ENCODE measurements around the gene PLXNB3.

The PLXNB3 gene

DNA sequence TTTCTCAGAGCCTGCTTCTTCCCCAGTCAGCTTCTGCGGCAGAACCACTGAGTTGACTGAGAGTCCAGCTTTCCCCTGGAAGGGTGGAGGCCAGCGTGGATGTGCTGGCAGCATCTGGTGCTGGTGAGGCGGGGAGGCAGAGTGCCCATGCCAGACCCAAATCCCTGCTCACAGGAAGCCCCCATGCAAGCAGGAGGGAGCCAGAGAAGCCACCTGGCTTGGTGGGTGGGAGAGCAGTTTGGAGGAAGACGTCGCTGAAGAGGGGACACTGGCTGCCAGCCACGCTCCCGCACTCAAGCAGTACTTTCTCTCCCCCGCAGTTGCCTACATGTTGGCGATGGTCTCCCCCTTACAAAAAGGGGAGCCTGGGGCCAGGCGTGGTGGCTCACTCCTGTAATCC is 60.3 kb downstream of the PLXNB3 start:
- CTCF ChIA-PET = no interaction called here
- POLR2A ChIA-PET = no interaction called here
- H3K4me1 ChIP-seq (ENCODE audit: control insufficient read depth, insufficient read depth, low read length) = no peaks in the 10 kb centered on the region

GRCh38 chrX:153825042-153825441 is 61.0 kb downstream of the PLXNB3 start:
- CTCF ChIA-PET = no interaction called here
- TF ChIP-seq IKZF3 (tag by site-specific recombination; IDR thresholded peaks at IDR 0.05) = no peak
- no peak for TF ChIP-seq ZNF658 (tag by site-specific recombination; IDR thresholded peaks at IDR 0.05)

More for the DNA sequence above, 60.3 kb downstream of the PLXNB3 start:
- H3K36me3 ChIP-seq (ENCODE audit: control insufficient read depth in 2 of 2, insufficient read depth in 1 of 2, low read length in 2 of 2) = no peaks in the 10 kb centered on the region
- TF ChIP-seq BCL11B (tag by site-specific recombination; IDR thresholded peaks at IDR 0.05; ENCODE audit: low read depth) = no peak
- no peak overlapping the region for H3K4me3 ChIP-seq (ENCODE audit: low read depth, low read length)
- H3K27ac ChIP-seq (ENCODE audit: extremely low read depth, low read depth, low read length) = no peak overlapping the region
- no peaks in the 10 kb centered on the region for H3K9me3 ChIP-seq (ENCODE audit: control insufficient read depth, insufficient read depth, low read depth, low read length)

More at GRCh38 chrX:153825042-153825441, 61.0 kb downstream of the PLXNB3 start:
- Histone ChIP-seq H3K36me3 (ENCODE audit: control insufficient read depth in 2 of 2, insufficient read depth in 1 of 2, low read length in 2 of 2) (no peaks in the 10 kb centered on the region), H3K4me3 (ENCODE audit: low read depth, low read length) (no peak overlapping the region), H3K9me3 (ENCODE audit: control insufficient read depth, insufficient read depth, low read depth, low read length) (no peaks in the 10 kb centered on the region), H3K4me1 (ENCODE audit: control insufficient read depth, insufficient read depth, low read length) (no peaks in the 10 kb centered on the region), H3K27ac (ENCODE audit: extremely low read depth, low read depth, low read length) (no peak overlapping the region)
- POLR2A ChIA-PET = no interaction called here
